Measurements from ENCODE around the gene LGALS16.

DNA sequence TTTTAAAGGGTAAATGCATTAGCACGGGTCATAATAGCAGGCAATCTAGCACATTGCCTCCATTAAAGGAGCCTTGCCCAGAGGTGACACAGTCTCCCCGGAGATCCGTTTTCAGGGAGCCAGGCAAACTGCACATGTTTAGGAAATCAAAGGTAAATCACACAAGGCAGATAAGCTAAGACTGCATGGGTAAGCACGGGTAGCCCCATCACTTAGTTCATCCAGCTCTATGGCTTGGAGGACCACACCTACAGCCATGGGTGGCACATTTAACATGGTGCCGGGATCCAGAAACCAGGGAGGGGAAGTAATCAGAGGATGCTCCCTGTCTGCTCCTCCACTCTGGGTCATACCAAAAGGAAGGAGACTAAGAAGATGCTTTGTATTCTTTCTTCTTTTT, 16.8 kb downstream of the LGALS16 start:
- TF ChIP-seq EP300 (IDR thresholded peaks at IDR 0.05; ENCODE audit: borderline replicate concordance) = no peak
- TF ChIP-seq, protein P1, sequence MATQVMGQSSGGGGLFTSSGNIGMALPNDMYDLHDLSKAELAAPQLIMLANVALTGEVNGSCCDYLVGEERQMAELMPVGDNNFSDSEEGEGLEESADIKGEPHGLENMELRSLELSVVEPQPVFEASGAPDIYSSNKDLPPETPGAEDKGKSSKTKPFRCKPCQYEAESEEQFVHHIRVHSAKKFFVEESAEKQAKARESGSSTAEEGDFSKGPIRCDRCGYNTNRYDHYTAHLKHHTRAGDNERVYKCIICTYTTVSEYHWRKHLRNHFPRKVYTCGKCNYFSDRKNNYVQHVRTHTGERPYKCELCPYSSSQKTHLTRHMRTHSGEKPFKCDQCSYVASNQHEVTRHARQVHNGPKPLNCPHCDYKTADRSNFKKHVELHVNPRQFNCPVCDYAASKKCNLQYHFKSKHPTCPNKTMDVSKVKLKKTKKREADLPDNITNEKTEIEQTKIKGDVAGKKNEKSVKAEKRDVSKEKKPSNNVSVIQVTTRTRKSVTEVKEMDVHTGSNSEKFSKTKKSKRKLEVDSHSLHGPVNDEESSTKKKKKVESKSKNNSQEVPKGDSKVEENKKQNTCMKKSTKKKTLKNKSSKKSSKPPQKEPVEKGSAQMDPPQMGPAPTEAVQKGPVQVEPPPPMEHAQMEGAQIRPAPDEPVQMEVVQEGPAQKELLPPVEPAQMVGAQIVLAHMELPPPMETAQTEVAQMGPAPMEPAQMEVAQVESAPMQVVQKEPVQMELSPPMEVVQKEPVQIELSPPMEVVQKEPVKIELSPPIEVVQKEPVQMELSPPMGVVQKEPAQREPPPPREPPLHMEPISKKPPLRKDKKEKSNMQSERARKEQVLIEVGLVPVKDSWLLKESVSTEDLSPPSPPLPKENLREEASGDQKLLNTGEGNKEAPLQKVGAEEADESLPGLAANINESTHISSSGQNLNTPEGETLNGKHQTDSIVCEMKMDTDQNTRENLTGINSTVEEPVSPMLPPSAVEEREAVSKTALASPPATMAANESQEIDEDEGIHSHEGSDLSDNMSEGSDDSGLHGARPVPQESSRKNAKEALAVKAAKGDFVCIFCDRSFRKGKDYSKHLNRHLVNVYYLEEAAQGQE (IDR thresholded peaks at IDR 0.05; ENCODE audit: low read depth) = no peak
- TF ChIP-seq RAD21 (IDR thresholded peaks at IDR 0.05; ENCODE audit: low read depth) = no peak
- no peak for TF ChIP-seq TAF1 (IDR thresholded peaks at IDR 0.05; ENCODE audit: low read depth)
- TF ChIP-seq CEBPB (IDR thresholded peaks at IDR 0.05) = no peak
